HEK293 (cell line): ENCODE data around the gene RPS6KC1.

ENCODE experiments used
- CTCF ChIA-PET: fragments of 350-600 bp; formaldehyde crosslinking; extraction: SDS; loops from one replicate; lab custom pipeline; 2021; ENCODE audit warnings: antibody characterized with exemption; lab: Yijun Ruan, JAX
- POLR2A ChIA-PET: fragments of 300-600 bp; formaldehyde crosslinking; extraction: SDS; loops from one replicate; lab custom pipeline; 2020; ENCODE audit warnings: antibody characterized with exemption, inconsistent platforms; lab: Yijun Ruan, JAX
- H3K27ac ChIP-seq: fragments of 200-500 bp; sonication (Bioruptor generic); 2 replicates; pipeline ENCODE4 v1.5.1; 2014; ENCODE audit warnings: low read depth, low read length, control low read depth, inconsistent platforms; ENCODE audit errors: extremely low read depth
- H3K36me3 ChIP-seq, 2 experiments: fragments of 200-500 bp in 1 of 2; sonication (Bioruptor generic) in 1 of 2; 1 replicate in 1 of 2; 2 replicates in 1 of 2; pipeline ENCODE4 v1.5.1; 2014 to 2017; ENCODE audit warnings: inconsistent platforms in 2 of 2, low read length in 2 of 2; ENCODE audit not compliant: control insufficient read depth in 2 of 2, insufficient read depth in 1 of 2
- H3K4me1 ChIP-seq: fragments of 200-500 bp; sonication (Bioruptor generic); 2 replicates; pipeline ENCODE4 v1.5.1; 2014; ENCODE audit warnings: mild to moderate bottlenecking, low read length, inconsistent platforms; ENCODE audit not compliant: control insufficient read depth, insufficient read depth
- H3K4me3 ChIP-seq: 2 replicates; pipeline ENCODE4 v1.5.1; 2011; ENCODE audit warnings: low read depth, mild to moderate bottlenecking, control low read depth, low read length, moderate library complexity
- H3K9me3 ChIP-seq: fragments of 200-500 bp; sonication (Bioruptor generic); 2 replicates; pipeline ENCODE4 v1.5.1; 2014; ENCODE audit warnings: low read depth, low read length, inconsistent platforms; ENCODE audit not compliant: control insufficient read depth, insufficient read depth
- EGR2 ChIP-seq: fragments of 450-650 bp; formaldehyde crosslinking; IDR thresholded peaks from 2 replicates; pipeline ENCODE4 v1.5.1; 2016; ENCODE audit warnings: low read depth, missing biosample characterization, missing genetic modification characterization
- GLIS1 ChIP-seq: fragments of 450-650 bp; formaldehyde crosslinking; IDR thresholded peaks from 2 replicates; pipeline ENCODE4 v1.5.1; 2016; ENCODE audit warnings: missing biosample characterization, missing genetic modification characterization
- KLF1 ChIP-seq: fragments of 450-650 bp; formaldehyde crosslinking; IDR thresholded peaks from 2 replicates; pipeline ENCODE4 v1.5.1; 2016; ENCODE audit warnings: missing biosample characterization, missing genetic modification characterization
- RBAK ChIP-seq: fragments of 450-650 bp; formaldehyde crosslinking; IDR thresholded peaks from 2 replicates; pipeline ENCODE4 v1.5.1; 2016; ENCODE audit warnings: missing biosample characterization, missing genetic modification characterization
- SCRT1 ChIP-seq: fragments of 450-650 bp; formaldehyde crosslinking; IDR thresholded peaks from 2 replicates; pipeline ENCODE4 v1.5.1; 2016; ENCODE audit warnings: missing biosample characterization, missing genetic modification characterization, borderline replicate concordance
- TCF7L2 ChIP-seq: IDR thresholded peaks from 2 replicates; pipeline ENCODE4 v1.6.1; 2011; ENCODE audit warnings: low read depth, mild to moderate bottlenecking, inconsistent platforms, low read length, moderate library complexity, borderline replicate concordance
- YY1 ChIP-seq: fragments of 450-650 bp; formaldehyde crosslinking; IDR thresholded peaks from 2 replicates; pipeline ENCODE4 v1.5.1; 2018; ENCODE audit warnings: missing biosample characterization, missing genetic modification characterization
- ZFP69B ChIP-seq: fragments of 450-650 bp; formaldehyde crosslinking; IDR thresholded peaks from 2 replicates; pipeline ENCODE4 v1.5.1; 2016; ENCODE audit warnings: missing biosample characterization, missing genetic modification characterization
- ZNF274 ChIP-seq, 2 experiments: fragments of 200-500 bp in 1 of 2; fragments of 450-650 bp in 1 of 2; sonication (Bioruptor generic) in 1 of 2; formaldehyde crosslinking in 1 of 2; IDR thresholded peaks; 2 replicates each; pipeline versions ENCODE4 v1.5.1 to v1.6.1; 2014 to 2016; ENCODE audit warnings: borderline replicate concordance in 1 of 2, inconsistent platforms in 1 of 2, low read length in 1 of 2, missing biosample characterization in 1 of 2, missing genetic modification characterization in 1 of 2
- ZNF280C ChIP-seq: fragments of 450-650 bp; formaldehyde crosslinking; IDR thresholded peaks from 2 replicates; pipeline ENCODE4 v1.5.1; 2016; ENCODE audit warnings: missing biosample characterization, missing genetic modification characterization
- ZNF354C ChIP-seq: fragments of 450-650 bp; formaldehyde crosslinking; IDR thresholded peaks from 2 replicates; pipeline ENCODE4 v1.5.1; 2016; ENCODE audit warnings: missing biosample characterization, missing genetic modification characterization, low read depth, borderline replicate concordance
- ZNF514 ChIP-seq: fragments of 450-650 bp; formaldehyde crosslinking; IDR thresholded peaks from 2 replicates; pipeline ENCODE4 v1.5.1; 2016; ENCODE audit warnings: missing biosample characterization, missing genetic modification characterization
- ZNF585B ChIP-seq: fragments of 450-650 bp; formaldehyde crosslinking; IDR thresholded peaks from 2 replicates; pipeline ENCODE4 v1.5.1; 2016; ENCODE audit warnings: missing biosample characterization, missing genetic modification characterization
- ZNF621 ChIP-seq: fragments of 450-650 bp; formaldehyde crosslinking; IDR thresholded peaks from 2 replicates; pipeline ENCODE4 v1.5.1; 2017; ENCODE audit warnings: missing biosample characterization, missing genetic modification characterization
- ZNF639 ChIP-seq: fragments of 450-650 bp; formaldehyde crosslinking; IDR thresholded peaks from 2 replicates; pipeline ENCODE4 v1.5.1; 2016; ENCODE audit warnings: missing biosample characterization, missing genetic modification characterization
- ZNF777 ChIP-seq: fragments of 450-650 bp; formaldehyde crosslinking; IDR thresholded peaks from 2 replicates; pipeline ENCODE4 v1.5.1; 2017; ENCODE audit warnings: missing biosample characterization, missing genetic modification characterization, borderline replicate concordance
- TF ChIP-seq, protein P1 (sequence below): fragments of 450-650 bp; formaldehyde crosslinking; IDR thresholded peaks from 2 replicates; pipeline ENCODE4 v1.5.1; 2016; ENCODE audit warnings: missing biosample characterization, missing genetic modification characterization
- TF ChIP-seq, protein P2 (sequence below): fragments of 450-650 bp; formaldehyde crosslinking; IDR thresholded peaks from 2 replicates; pipeline ENCODE4 v1.5.1; 2016; ENCODE audit warnings: missing biosample characterization, missing genetic modification characterization
- TF ChIP-seq, protein P3 (sequence below): fragments of 450-650 bp; formaldehyde crosslinking; IDR thresholded peaks from 2 replicates; pipeline ENCODE4 v1.5.1; 2016; ENCODE audit warnings: missing biosample characterization, missing genetic modification characterization

RPS6KC1 gene

DNA sequence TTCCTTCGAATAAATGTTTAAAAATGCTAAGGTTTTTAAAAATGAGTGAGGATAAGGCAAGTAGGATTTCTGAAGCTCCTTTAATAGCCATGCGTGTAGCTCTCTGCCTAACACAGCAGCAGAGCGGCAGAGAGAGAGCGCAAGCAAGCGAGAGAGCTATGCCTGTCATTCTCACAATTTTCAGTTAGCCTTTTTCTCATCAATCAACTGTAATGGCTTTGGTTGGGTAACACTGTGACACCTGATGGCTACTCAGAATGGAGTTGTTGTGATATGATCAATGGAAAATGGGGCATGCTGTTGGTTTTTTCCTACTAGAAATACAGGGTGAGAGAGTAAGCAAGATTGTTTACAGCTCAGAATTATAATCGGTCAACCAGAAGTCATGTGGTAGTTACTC lies 198.4 kb downstream of the RPS6KC1 start (continued):
- TF ChIP-seq, protein P1, sequence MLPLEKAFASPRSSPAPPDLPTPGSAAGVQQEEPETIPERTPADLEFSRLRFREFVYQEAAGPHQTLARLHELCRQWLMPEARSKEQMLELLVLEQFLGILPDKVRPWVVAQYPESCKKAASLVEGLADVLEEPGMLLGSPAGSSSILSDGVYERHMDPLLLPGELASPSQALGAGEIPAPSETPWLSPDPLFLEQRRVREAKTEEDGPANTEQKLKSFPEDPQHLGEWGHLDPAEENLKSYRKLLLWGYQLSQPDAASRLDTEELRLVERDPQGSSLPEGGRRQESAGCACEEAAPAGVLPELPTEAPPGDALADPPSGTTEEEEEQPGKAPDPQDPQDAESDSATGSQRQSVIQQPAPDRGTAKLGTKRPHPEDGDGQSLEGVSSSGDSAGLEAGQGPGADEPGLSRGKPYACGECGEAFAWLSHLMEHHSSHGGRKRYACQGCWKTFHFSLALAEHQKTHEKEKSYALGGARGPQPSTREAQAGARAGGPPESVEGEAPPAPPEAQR (tag by site-specific recombination): no peak
- TF ChIP-seq RBAK (tag by site-specific recombination): no peak

DNA sequence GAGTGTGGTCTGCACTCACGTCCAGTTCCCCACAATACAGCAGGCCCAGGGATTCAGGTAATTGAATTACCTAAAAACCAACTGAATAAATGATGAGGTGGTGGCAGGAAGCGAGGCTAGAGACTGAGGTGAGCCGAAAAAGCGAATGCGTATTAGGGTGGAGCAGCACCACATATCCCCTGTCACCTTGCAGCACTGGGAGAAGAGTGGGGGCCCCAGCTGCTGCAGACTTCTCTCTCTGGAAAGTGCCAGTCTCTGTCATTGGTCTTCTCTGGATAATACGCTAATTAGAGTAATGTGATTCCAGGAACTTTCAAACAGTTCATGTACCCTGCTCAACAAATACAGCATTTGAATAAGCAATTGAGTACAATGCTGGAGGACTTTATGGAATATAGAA lies 199.0 kb downstream of the RPS6KC1 start:
- ChIA-PET POLR2A (no interaction called here), CTCF (interaction anchor here (0.7 to 1.6 kb wide), 3 partner anchors 28 to 873 kb away, joined by 3 to 6 read pairs (median 4); no protein-coding TSS in a partner anchor)
- Histone ChIP-seq H3K9me3 (no peaks in the 10 kb centered on the region), H3K36me3 (peaks cover 0 to 4% of the 10 kb centered on the region in 2 experiments; a peak in 1 of 3 replicates), H3K4me1 (peaks cover 5% of the 10 kb centered on the region; the same call in 1 of the 2 replicates), H3K27ac (no peak overlapping the region), H3K4me3 (no peak overlapping the region)
- TF ChIP-seq KLF1 (tag by site-specific recombination) (no peak), ZFP69B (tag by site-specific recombination) (no peak), EGR2 (no peak), TCF7L2 (no peak), GLIS1 (tag by site-specific recombination) (no peak), YY1 (no peak), ZNF354C (no peak)

GRCh38 chr1:213250446-213250845 lies 199.4 kb downstream of the RPS6KC1 start:
- Histone ChIP-seq H3K9me3 (no peaks in the 10 kb centered on the region), H3K4me1 (peaks cover 3% of the 10 kb centered on the region; the same call in 1 of the 2 replicates), H3K4me3 (no peak overlapping the region), H3K27ac (no peak overlapping the region), H3K36me3 (peaks cover 0 to 4% of the 10 kb centered on the region in 2 experiments; a peak in 1 of 3 replicates)
- TF ChIP-seq, protein P2, sequence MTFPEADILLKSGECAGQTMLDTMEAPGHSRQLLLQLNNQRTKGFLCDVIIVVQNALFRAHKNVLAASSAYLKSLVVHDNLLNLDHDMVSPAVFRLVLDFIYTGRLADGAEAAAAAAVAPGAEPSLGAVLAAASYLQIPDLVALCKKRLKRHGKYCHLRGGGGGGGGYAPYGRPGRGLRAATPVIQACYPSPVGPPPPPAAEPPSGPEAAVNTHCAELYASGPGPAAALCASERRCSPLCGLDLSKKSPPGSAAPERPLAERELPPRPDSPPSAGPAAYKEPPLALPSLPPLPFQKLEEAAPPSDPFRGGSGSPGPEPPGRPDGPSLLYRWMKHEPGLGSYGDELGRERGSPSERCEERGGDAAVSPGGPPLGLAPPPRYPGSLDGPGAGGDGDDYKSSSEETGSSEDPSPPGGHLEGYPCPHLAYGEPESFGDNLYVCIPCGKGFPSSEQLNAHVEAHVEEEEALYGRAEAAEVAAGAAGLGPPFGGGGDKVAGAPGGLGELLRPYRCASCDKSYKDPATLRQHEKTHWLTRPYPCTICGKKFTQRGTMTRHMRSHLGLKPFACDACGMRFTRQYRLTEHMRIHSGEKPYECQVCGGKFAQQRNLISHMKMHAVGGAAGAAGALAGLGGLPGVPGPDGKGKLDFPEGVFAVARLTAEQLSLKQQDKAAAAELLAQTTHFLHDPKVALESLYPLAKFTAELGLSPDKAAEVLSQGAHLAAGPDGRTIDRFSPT (tag by site-specific recombination): no peak
- TF ChIP-seq ZNF777 (tag by site-specific recombination) (no peak), ZNF280C (tag by site-specific recombination) (no peak), ZNF274 (IDR thresholded peaks at IDR 0.05; ENCODE audit: low read length) (no peak), ZNF274 (tag by site-specific recombination; IDR thresholded peaks at IDR 0.05; ENCODE audit: borderline replicate concordance) (no peak), ZNF639 (tag by site-specific recombination) (no peak), ZNF621 (tag by site-specific recombination) (no peak), ZNF585B (tag by site-specific recombination) (no peak), SCRT1 (tag by site-specific recombination) (no peak), ZNF514 (tag by site-specific recombination) (no peak)
- TF ChIP-seq, protein P3, sequence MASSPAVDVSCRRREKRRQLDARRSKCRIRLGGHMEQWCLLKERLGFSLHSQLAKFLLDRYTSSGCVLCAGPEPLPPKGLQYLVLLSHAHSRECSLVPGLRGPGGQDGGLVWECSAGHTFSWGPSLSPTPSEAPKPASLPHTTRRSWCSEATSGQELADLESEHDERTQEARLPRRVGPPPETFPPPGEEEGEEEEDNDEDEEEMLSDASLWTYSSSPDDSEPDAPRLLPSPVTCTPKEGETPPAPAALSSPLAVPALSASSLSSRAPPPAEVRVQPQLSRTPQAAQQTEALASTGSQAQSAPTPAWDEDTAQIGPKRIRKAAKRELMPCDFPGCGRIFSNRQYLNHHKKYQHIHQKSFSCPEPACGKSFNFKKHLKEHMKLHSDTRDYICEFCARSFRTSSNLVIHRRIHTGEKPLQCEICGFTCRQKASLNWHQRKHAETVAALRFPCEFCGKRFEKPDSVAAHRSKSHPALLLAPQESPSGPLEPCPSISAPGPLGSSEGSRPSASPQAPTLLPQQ (tag by site-specific recombination): no peak
- CTCF ChIA-PET: no interaction called here
- POLR2A ChIA-PET: no interaction called here
